HUES6 (cell line): ENCODE data around the gene CDKN2D.
A peak's percentile ranks its signal among the peaks of the same experiment; 100 is the strongest.
"Not testable (repeated sequence)": the region's sequence is repeated elsewhere in the genome, so short reads cannot be mapped to it uniquely, and the experiment has no call there.

ENCODE experiments used
- H3K27ac ChIP-seq: 2 replicates; pipeline ENCODE4 v1.7.0; 2013; ENCODE audit warnings: low read depth, mild to moderate bottlenecking, low read length, inconsistent platforms
- H3K27me3 ChIP-seq: 2 replicates; pipeline ENCODE4 v1.6.1; 2013; ENCODE audit warnings: low read length; ENCODE audit not compliant: control insufficient read depth, insufficient read depth
- H3K36me3 ChIP-seq: 2 replicates; pipeline ENCODE4 v1.6.1; 2013; ENCODE audit warnings: low read length; ENCODE audit not compliant: control insufficient read depth, insufficient read depth
- H3K4me1 ChIP-seq: 2 replicates; pipeline ENCODE4 v1.6.1; 2013; ENCODE audit warnings: low read length; ENCODE audit not compliant: control insufficient read depth, insufficient read depth
- H3K4me3 ChIP-seq: 2 replicates; pipeline ENCODE4 v1.5.1; 2013; ENCODE audit warnings: low read depth, low read length
- H3K9ac ChIP-seq: one replicate; pipeline ENCODE4 v1.6.1; 2013; ENCODE audit warnings: mild to moderate bottlenecking, low read length
- H3K9me3 ChIP-seq: 2 replicates; pipeline ENCODE4 v1.6.1; 2013; ENCODE audit warnings: low read depth, low read length; ENCODE audit not compliant: control insufficient read depth, insufficient read depth

CDKN2D gene

DNA sequence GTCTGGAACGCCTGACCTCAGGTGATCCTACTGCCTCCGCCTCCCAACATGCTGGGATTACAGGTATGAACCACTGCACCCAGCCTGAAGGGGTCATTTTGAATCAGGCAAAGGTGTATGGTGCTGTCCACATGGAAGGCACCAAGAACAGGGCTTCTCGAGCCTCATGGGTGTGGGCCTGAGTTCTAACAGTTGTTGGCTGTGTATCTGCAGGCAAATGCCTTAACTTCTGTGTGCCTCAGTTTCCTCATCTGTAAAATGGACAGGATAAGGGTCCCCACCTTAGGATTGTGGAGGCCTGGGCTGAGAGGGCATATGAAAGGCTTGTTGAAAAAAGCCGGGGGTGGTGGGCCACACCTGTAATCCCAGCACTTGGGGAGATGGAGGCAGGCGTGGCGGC lies 9.2 kb upstream of the CDKN2D start:
- no peak overlapping the region for H3K27ac ChIP-seq
- H3K27me3 ChIP-seq: no peaks in the 10 kb centered on the region
- no peaks in the 10 kb centered on the region for H3K9me3 ChIP-seq
- 0 out of 2 replicates have a peak, but pooled peaks cover 2% of the 10 kb centered on the region for H3K4me1 ChIP-seq
- no peak overlapping the region for H3K4me3 ChIP-seq
- peaks cover 38% of the 10 kb centered on the region for H3K36me3 ChIP-seq
- no peak overlapping the region for H3K9ac ChIP-seq

GRCh38 chr19:10575011-10575716 lies 6.4 kb upstream of the CDKN2D start:
- no peak overlapping the region for H3K9ac ChIP-seq
- peaks cover 32% of the 10 kb centered on the region for H3K36me3 ChIP-seq
- H3K9me3 ChIP-seq: no peaks in the 10 kb centered on the region
- H3K27ac ChIP-seq: no peak overlapping the region
- H3K27me3 ChIP-seq: no peaks in the 10 kb centered on the region
- no peaks in the 10 kb centered on the region for H3K4me1 ChIP-seq
- no peak overlapping the region for H3K4me3 ChIP-seq

DNA sequence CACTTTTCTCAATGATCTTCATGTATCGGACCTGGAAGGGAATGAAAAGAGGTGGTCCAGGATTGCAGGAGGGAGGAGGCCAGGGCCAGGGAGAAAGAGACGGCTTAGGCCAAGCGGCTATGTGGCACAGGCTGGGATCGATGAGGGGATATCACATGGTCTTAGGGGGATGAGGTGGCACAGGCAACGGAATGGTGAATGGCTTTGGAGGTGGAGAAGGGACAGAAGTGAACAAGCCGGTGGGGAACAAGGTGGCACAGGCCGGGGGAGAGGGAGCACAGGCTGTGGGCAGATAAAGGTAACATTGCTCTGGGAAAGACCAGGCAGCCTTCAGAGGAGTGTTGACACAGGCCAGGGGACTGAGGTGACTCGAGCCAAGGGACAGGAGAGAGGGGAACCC lies 5.7 kb upstream of the CDKN2D start:
- Histone ChIP-seq H3K36me3 (peaks cover 27% of the 10 kb centered on the region), H3K27me3 (no peaks in the 10 kb centered on the region), H3K4me3 (no peak overlapping the region), H3K9me3 (no peaks in the 10 kb centered on the region), H3K4me1 (no peaks in the 10 kb centered on the region), H3K27ac (no peak overlapping the region), H3K9ac (no peak overlapping the region)

- not testable (repeated sequence) for H3K27ac ChIP-seq, H3K4me3 ChIP-seq, H3K27me3 ChIP-seq, H3K4me1 ChIP-seq, H3K9ac ChIP-seq, H3K9me3 ChIP-seq
- H3K36me3 ChIP-seq: peaks cover 24% of the 10 kb centered on the region
Measured at GRCh38 chr19:10573793-10574192, 5.0 kb upstream of the CDKN2D start.

GRCh38 chr19:10568062-10568825 lies 535 bp downstream of the CDKN2D start:
- Histone ChIP-seq H3K27me3 (peaks cover 20% of the 10 kb centered on the region), H3K4me1 (peaks cover 15% of the 10 kb centered on the region; the same call in 1 of the 2 replicates), H3K36me3 (peaks cover 6% of the 10 kb centered on the region; the same call in 1 of the 2 replicates), H3K4me3 (peak overlapping the region; percentile 82), H3K9me3 (no peaks in the 10 kb centered on the region), H3K27ac (no peak overlapping the region), H3K9ac (peak overlapping the region; percentile 61)

DNA sequence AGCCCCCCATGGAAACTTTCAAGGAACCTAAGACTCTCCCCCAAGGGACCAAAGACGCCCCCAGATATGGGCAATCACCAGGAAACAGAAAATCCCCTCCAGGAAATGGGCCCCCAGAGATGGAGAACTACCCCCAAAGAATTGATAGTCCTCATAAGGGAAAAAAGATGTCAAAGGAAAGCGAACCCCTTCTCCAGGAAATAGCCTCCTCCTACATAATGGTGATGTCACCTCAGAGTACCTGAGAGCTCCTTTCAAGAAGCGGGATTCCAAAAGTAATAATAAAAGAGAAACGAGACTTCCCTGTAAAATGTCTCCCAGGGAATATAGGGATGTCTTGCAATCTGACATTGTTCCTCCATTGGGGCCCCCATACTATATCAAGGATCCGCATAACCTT lies 1.1 kb downstream of the CDKN2D start:
- Histone ChIP-seq H3K9ac (no peak overlapping the region), H3K36me3 (peaks cover 8% of the 10 kb centered on the region), H3K4me1 (peaks cover 15% of the 10 kb centered on the region; the same call in 1 of the 2 replicates), H3K27ac (no peak overlapping the region), H3K27me3 (peaks cover 20% of the 10 kb centered on the region), H3K9me3 (no peaks in the 10 kb centered on the region), H3K4me3 (peak overlapping the region; percentile 82)

DNA sequence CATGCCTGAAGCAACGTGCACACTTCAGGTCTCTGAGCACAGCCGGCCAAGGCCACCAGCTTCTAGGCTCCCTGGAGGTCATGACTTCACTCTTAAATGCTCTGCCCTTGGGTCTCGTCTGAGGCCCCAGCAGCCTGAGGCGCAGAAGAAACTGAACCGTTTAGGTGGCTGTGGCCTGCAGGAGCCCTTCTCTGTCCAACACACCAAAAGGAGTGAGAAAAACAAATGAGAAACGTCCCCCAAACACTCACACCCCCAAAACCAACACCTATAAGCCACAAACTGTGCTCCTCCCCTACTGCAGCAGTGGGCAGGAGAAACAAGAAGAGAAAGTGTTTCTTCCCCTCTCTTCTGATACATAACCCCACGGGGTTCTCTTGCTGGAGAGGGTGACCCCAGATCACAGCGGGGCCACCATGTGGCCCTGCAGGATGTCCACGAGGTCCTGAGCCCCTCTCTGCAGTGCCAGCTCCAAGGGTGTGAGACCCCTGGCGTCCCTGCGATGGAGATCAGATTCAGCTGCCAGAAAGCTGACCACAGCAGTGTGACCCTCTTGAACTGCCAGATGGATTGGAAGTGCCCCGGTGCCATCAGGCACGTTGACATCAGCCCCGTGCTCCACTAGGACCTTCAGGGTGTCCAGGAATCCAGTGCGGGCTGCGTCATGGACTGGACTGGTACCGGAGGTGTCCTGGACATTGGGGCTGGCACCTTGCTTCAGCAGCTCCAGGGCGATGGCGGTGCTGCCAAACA lies 1.9 kb downstream of the CDKN2D start:
- no peak overlapping the region for H3K9ac ChIP-seq
- peaks cover 20% of the 10 kb centered on the region for H3K27me3 ChIP-seq
- H3K27ac ChIP-seq: no peak overlapping the region
- H3K36me3 ChIP-seq: peaks cover 13% of the 10 kb centered on the region
- no peaks in the 10 kb centered on the region for H3K9me3 ChIP-seq
- H3K4me3 ChIP-seq: peak overlapping the region; percentile 86; the same call in 1 of the 2 replicates
- H3K4me1 ChIP-seq: peaks cover 15% of the 10 kb centered on the region; the same call in 1 of the 2 replicates

DNA sequence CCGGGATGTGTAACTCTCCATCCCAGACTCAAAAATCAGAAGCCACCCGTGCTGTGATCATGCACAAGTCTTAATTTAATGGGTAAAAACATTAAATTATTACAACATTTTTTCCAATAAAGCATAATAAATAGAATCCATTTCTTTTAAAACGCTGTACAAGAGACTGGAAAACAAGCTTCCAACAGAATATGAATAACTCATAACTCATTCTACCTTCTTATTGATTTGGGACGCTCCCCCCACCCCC lies 2.4 kb downstream of the CDKN2D start:
- Histone ChIP-seq H3K27me3 (peaks cover 20% of the 10 kb centered on the region), H3K36me3 (peaks cover 17% of the 10 kb centered on the region), H3K9ac (no peak overlapping the region), H3K4me3 (peak overlapping the region; percentile 86), H3K27ac (no peak overlapping the region), H3K4me1 (peaks cover 15% of the 10 kb centered on the region; the same call in 1 of the 2 replicates), H3K9me3 (no peaks in the 10 kb centered on the region)

- peaks cover 22% of the 10 kb centered on the region for H3K36me3 ChIP-seq
- H3K4me3 ChIP-seq: peak within 1 kb of the TSS; percentile 86
- no peaks in the 10 kb centered on the region for H3K9me3 ChIP-seq
- peaks cover 15% of the 10 kb centered on the region; the same call in 1 of the 2 replicates for H3K4me1 ChIP-seq
- H3K9ac ChIP-seq: peak within 1 kb of the TSS; percentile 86
- H3K27ac ChIP-seq: peak within 1 kb of the TSS; percentile 62; the same call in 1 of the 2 replicates
- peaks cover 20% of the 10 kb centered on the region for H3K27me3 ChIP-seq
Measured at GRCh38 chr19:10565567-10566407, 3.0 kb downstream of the CDKN2D start, which contains the start of gene KRI1. KRI1 (minus strand) TSS chr19:10566010; CDS start chr19:10565999, 11 bp downstream.

- H3K9me3 ChIP-seq: no peaks in the 10 kb centered on the region
- peaks cover 15% of the 10 kb centered on the region; the same call in 1 of the 2 replicates for H3K4me1 ChIP-seq
- H3K36me3 ChIP-seq: peaks cover 29% of the 10 kb centered on the region
- H3K27me3 ChIP-seq: peaks cover 20% of the 10 kb centered on the region
- peak overlapping the region; percentile 62; the same call in 1 of the 2 replicates for H3K27ac ChIP-seq
- H3K9ac ChIP-seq: peak overlapping the region; percentile 86
- H3K4me3 ChIP-seq: peak overlapping the region; percentile 86
Measured at GRCh38 chr19:10565028-10565566, 3.7 kb downstream of the CDKN2D start.
